HepG2 (cell line): ENCODE results near the gene PMM2. TPM values are rescaled to one million over a fixed set of nuclear protein-coding genes. Genes with fewer than 3 reads are reported as not detected.

Experiments
- ADNP ChIP-seq: sonication (generic); formaldehyde crosslinking; IDR thresholded peaks from 2 replicates; pipeline ENCODE4 v1.4.0; 2020; ENCODE audit warnings: missing genetic modification reagents
- ARNT ChIP-seq: fragments of 450-650 bp; IDR thresholded peaks from 2 replicates; pipeline ENCODE4 v1.6.1; 2017
- ETV6 ChIP-seq: sonication (generic); formaldehyde crosslinking; conservative IDR thresholded peaks from 2 replicates; pipeline ENCODE4 v1.4.0; 2020; ENCODE audit warnings: missing genetic modification reagents
- GABPB1 ChIP-seq: IDR thresholded peaks from 2 replicates; pipeline ENCODE4 v1.6.1; 2016; ENCODE audit warnings: mild to moderate bottlenecking, missing genetic modification reagents, moderate library complexity, missing compliant biosample characterization
- GRHL1 ChIP-seq: sonication (generic); formaldehyde crosslinking; conservative IDR thresholded peaks from 2 replicates; pipeline ENCODE4 v1.8.0; 2022; ENCODE audit warnings: missing genetic modification reagents
- HNRNPH1 ChIP-seq: fragments of 200-400 bp; formaldehyde crosslinking; optimal IDR thresholded peaks from 2 replicates; pipeline ENCODE3; 2017; ENCODE audit warnings: mild to moderate bottlenecking, low read depth, low read length
- JDP2 ChIP-seq: sonication (generic); formaldehyde crosslinking; IDR thresholded peaks from 2 replicates; pipeline ENCODE4 v1.8.1; 2022; ENCODE audit warnings: missing genetic modification reagents, borderline replicate concordance
- MAFF ChIP-seq: IDR thresholded peaks from 2 replicates; pipeline ENCODE4 v1.6.1; 2011; ENCODE audit warnings: low read depth, low read length, improper control_type of control experiment
- NBN ChIP-seq: fragments of 450-650 bp; conservative IDR thresholded peaks from 2 replicates; pipeline ENCODE4 v1.6.1; 2017
- NCOA1 ChIP-seq: sonication (generic); formaldehyde crosslinking; IDR thresholded peaks from 2 replicates; pipeline ENCODE4 v1.9.0; 2021; ENCODE audit warnings: missing genetic modification reagents
- SETDB1 ChIP-seq: sonication (generic); formaldehyde crosslinking; IDR thresholded peaks from 2 replicates; pipeline ENCODE4 v1.5.1; 2020; ENCODE audit warnings: missing genetic modification reagents, mild to moderate bottlenecking, borderline replicate concordance
- SIN3B ChIP-seq: fragments of 150-350 bp; IDR thresholded peaks from 2 replicates; pipeline ENCODE4 v1.6.1; 2014; ENCODE audit warnings: low read length
- SMYD3 ChIP-seq: sonication (generic); formaldehyde crosslinking; IDR thresholded peaks from 2 replicates; pipeline ENCODE4 v1.8.1; 2023; ENCODE audit warnings: mild to moderate bottlenecking, missing genetic modification reagents
- SNRNP70 ChIP-seq: fragments of 200-400 bp; formaldehyde crosslinking; IDR thresholded peaks from 2 replicates; pipeline ENCODE4 v1.6.1; 2017; ENCODE audit warnings: mild to moderate bottlenecking, low read depth, low read length, moderate library complexity
- SRSF9 ChIP-seq: fragments of 200-400 bp; formaldehyde crosslinking; IDR thresholded peaks from 2 replicates; pipeline ENCODE4 v1.6.1; 2018; ENCODE audit warnings: borderline replicate concordance, mild to moderate bottlenecking, low read depth, low read length; ENCODE audit not compliant: insufficient read depth, poor library complexity, severe bottlenecking
- TFE3 ChIP-seq: IDR thresholded peaks from 2 replicates; pipeline ENCODE4 v1.6.1; 2016
- ZBTB10 ChIP-seq: sonication (generic); formaldehyde crosslinking; IDR thresholded peaks from 2 replicates; pipeline ENCODE4 v1.4.0; 2020; ENCODE audit warnings: missing genetic modification reagents, borderline replicate concordance
- ZNF224 ChIP-seq: sonication (generic); formaldehyde crosslinking; IDR thresholded peaks from 2 replicates; pipeline ENCODE4 v1.5.0; 2020; ENCODE audit warnings: mild to moderate bottlenecking, missing genetic modification reagents
- ZNF234 ChIP-seq: sonication (generic); formaldehyde crosslinking; conservative IDR thresholded peaks from 2 replicates; pipeline ENCODE4 v1.5.1; 2020; ENCODE audit warnings: mild to moderate bottlenecking, missing genetic modification reagents
- ZNF335 ChIP-seq: sonication (generic); formaldehyde crosslinking; IDR thresholded peaks from 2 replicates; pipeline ENCODE4 v1.4.0; 2020; ENCODE audit warnings: missing genetic modification reagents
- ZNF343 ChIP-seq: sonication (generic); formaldehyde crosslinking; IDR thresholded peaks from 2 replicates; pipeline ENCODE4 v1.4.0; 2020; ENCODE audit warnings: mild to moderate bottlenecking, missing genetic modification reagents
- ZNF468 ChIP-seq: sonication (generic); formaldehyde crosslinking; IDR thresholded peaks from 2 replicates; pipeline ENCODE4 v1.8.0; 2022; ENCODE audit warnings: mild to moderate bottlenecking, moderate library complexity, missing genetic modification reagents
- ZNF552 ChIP-seq: sonication (generic); formaldehyde crosslinking; IDR thresholded peaks from 2 replicates; pipeline ENCODE4 v1.9.0; 2022; ENCODE audit warnings: missing genetic modification reagents, mild to moderate bottlenecking, borderline replicate concordance
- ZNF597 ChIP-seq: sonication (generic); formaldehyde crosslinking; IDR thresholded peaks from 2 replicates; pipeline ENCODE4 v1.5.0; 2020; ENCODE audit warnings: missing genetic modification reagents
- polyA plus RNA-seq, 8 experiments: library from polyadenylated mRNA; depleted of rRNA in 3 of 8; stranded (reverse) in 7 of 8; unstranded in 1 of 8; fragments of >200 nt; fragmentation: Illumina TruSeq in 4 of 8; extraction: Trizol in 4 of 8; gene quantifications; 2 replicates each; pipeline versions ENCODE4 v1.2.1 to v1.2.3, GENCODE V29; 2011 to 2016; ENCODE audit warnings: low read depth in 4 of 8, missing spikeins in 1 of 8, mixed read lengths in 1 of 8; ENCODE audit not compliant: insufficient read depth in 1 of 8
- total RNA-seq, 5 experiments: library from RNA; depleted of rRNA; stranded (reverse); fragments of >200 nt; fragmentation: Illumina TruSeq; extraction: Trizol; gene quantifications; 2 replicates each; pipeline ENCODE4 v1.2.3, GENCODE V29; 2016; ENCODE audit warnings: low read depth in 1 of 5

The PMM2 gene
- total and polyA plus RNA-seq, 2 of the 13 experiments (the other 11 are each of a cell fraction or from before 2014, with no cell fraction given) = 52.2 to 93.7 TPM

GRCh38 chr16:8797364-8798173 is at the start of gene PMM2, which contains the start of gene TMEM186 (continued):
- TF ChIP-seq ZNF552 (CRISPR knock-in tag) = peak; percentile 87; the same call in 1 of the 2 replicates
- TF ChIP-seq ZBTB10 = no peak
- 0 out of 2 replicates have a peak, but pooled peaks have one; percentile 14 for TF ChIP-seq JDP2 (CRISPR knock-in tag)
- TF ChIP-seq TFE3 (CRISPR knock-in tag) = peak; percentile 86
- TF ChIP-seq ETV6 (CRISPR knock-in tag) = peak; percentile 90
- no peak; the same call in none of the 2 replicates for TF ChIP-seq SIN3B
- TF ChIP-seq GABPB1 = peak; percentile 99
- peak; percentile 69; the same call in 1 of the 2 replicates for TF ChIP-seq ZNF234 (CRISPR knock-in tag)
- TF ChIP-seq GRHL1 (CRISPR knock-in tag) = no peak
- TF ChIP-seq NCOA1 = no peak
- TF ChIP-seq ZNF468 (CRISPR knock-in tag) = no peak
- TF ChIP-seq ZNF597 (CRISPR knock-in tag) = no peak
- TF ChIP-seq SETDB1 = no peak
- peak; percentile 9; the same call in 1 of the 2 replicates for TF ChIP-seq MAFF
- TF ChIP-seq HNRNPH1 = peak; percentile 95
- TF ChIP-seq SRSF9 = no peak
- no peak for TF ChIP-seq ADNP
- TF ChIP-seq ZNF335 (CRISPR knock-in tag) = peak; percentile 92
- TF ChIP-seq SMYD3 (CRISPR knock-in tag) = peak; percentile 99
- TF ChIP-seq ZNF224 (CRISPR knock-in tag) = peak; percentile 99
- no peak for TF ChIP-seq SNRNP70
- TF ChIP-seq ARNT = no peak
- TF ChIP-seq ZNF343 (CRISPR knock-in tag) = peak; percentile 93
- no peak for TF ChIP-seq NBN
